ENCODE measurements around the gene ILDR1. TPM values are rescaled to one million over a fixed set of nuclear protein-coding genes. Genes with fewer than 3 reads are reported as not detected.

Gene ILDR1
- total and polyA plus RNA-seq, 2 donors (not counting 3 experiments of a cell fraction or from before 2014, with no cell fraction given): not detected

DNA sequence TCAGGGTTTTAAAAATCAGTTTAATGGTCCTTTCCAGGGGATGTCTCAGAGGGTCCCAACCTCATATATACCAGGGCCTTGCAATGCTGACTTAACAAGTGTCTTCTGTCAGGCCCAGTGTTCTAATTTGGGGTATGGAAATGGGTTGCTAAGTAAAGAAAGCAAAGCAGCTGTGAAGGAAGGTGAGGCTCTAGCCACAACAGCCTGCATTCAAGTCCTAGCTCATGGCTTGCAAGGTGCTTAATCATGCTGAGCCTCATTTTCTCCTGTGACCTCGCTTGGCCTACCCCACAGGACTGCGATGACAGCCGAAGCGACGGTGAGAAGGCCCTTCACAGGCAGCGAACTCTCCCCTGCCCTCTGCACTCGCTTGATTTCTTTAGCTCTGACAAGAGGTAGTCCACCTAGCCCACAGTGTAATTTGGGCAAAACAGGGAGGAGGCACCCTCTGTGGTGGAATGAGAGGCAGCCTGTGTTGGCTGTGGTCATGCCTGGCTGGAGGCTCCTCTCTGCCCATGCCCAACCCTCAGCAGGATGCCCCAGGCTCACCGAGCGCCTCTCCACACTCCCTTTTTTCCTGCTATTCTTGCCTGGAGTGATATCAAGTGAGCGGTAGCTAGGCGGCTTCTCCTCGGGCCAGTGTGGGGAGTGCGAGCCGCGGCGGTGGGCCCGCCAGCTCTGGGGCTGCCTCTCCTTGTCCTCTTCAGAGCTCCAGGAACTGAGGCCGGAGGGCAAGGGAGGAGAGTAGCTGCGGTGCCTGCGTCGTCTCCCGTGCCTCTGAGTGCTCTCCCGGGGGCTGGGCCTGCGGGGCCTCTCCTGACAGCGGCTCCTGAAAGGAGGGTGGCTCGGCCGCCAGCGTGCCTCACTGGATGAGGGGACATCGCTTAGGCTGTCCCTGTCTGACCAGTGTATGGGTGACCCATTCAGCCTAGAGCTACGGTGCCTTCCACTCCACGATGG lies 29.2 kb downstream of the ILDR1 start:
- intact Hi-C loops (cut with micrococcal nuclease): no loop called here
- CTCF ChIA-PET: interaction anchor here (0.9 kb wide), 1 partner anchor 44 kb away, joined by 3 read pairs; no protein-coding TSS in a partner anchor
- no peaks in the 10 kb centered on the region for H3K36me3 ChIP-seq (ENCODE audit: control insufficient read depth in 2 of 2, extremely low read depth in 1 of 2, insufficient read depth in 2 of 2, low read length in 2 of 2)
- H2AFZ ChIP-seq (ENCODE audit: low read depth, low read length): no peak overlapping the region
- H3K9ac ChIP-seq (replicated peaks; ENCODE audit: extremely low read depth, insufficient read depth, low read length): no peak overlapping the region
- peaks cover 32% of the 10 kb centered on the region for H3K4me1 ChIP-seq (ENCODE audit: control insufficient read depth, extremely low read depth, insufficient read depth, low read length)
- no peak overlapping the region for H3K4me2 ChIP-seq (ENCODE audit: insufficient read depth, low read length)
- H3K4me3 ChIP-seq (replicated peaks in 1 of 3; ENCODE audit: insufficient read depth in 1 of 3, low read depth in 1 of 3, low read length in 3 of 3): no peak overlapping the region
- POLR2A ChIA-PET: no interaction called here
- no peak overlapping the region for H3K27ac ChIP-seq (ENCODE audit: insufficient read depth, low read depth, low read length)
- no peak for FAIRE-seq
- BruUV-seq (replicated peaks): no TSS peak
- no peaks in the 10 kb centered on the region for H3K9me1 ChIP-seq (replicated peaks; ENCODE audit: control insufficient read depth, extremely low read depth, insufficient read depth, low read length)
- no peak for TF ChIP-seq POLR2A (IDR thresholded peaks at IDR 0.05; ENCODE audit: low read depth, low read length)
- no peak for TF ChIP-seq MYC (IDR thresholded peaks at IDR 0.05; ENCODE audit: low read depth, low read length)
- TF ChIP-seq, protein P1, sequence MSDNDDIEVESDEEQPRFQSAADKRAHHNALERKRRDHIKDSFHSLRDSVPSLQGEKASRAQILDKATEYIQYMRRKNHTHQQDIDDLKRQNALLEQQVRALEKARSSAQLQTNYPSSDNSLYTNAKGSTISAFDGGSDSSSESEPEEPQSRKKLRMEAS (IDR thresholded peaks at IDR 0.05; ENCODE audit: insufficient read depth, insufficient read length): no peak
- no peak for TF ChIP-seq JUN (IDR thresholded peaks at IDR 0.05; ENCODE audit: borderline replicate concordance, insufficient read depth, insufficient read length, low read depth)
- no peak for TF ChIP-seq POLR2AphosphoS5 (IDR thresholded peaks at IDR 0.05; ENCODE audit: insufficient read depth, low read depth, low read length)
- no peak for TF ChIP-seq FOS (IDR thresholded peaks at IDR 0.05; ENCODE audit: borderline replicate concordance, insufficient read depth, low read length)
- TF ChIP-seq GATA2 (IDR thresholded peaks at IDR 0.05; ENCODE audit: insufficient read depth, insufficient read length, low read depth, low read length): no peak
- TF ChIP-seq, protein P2, sequence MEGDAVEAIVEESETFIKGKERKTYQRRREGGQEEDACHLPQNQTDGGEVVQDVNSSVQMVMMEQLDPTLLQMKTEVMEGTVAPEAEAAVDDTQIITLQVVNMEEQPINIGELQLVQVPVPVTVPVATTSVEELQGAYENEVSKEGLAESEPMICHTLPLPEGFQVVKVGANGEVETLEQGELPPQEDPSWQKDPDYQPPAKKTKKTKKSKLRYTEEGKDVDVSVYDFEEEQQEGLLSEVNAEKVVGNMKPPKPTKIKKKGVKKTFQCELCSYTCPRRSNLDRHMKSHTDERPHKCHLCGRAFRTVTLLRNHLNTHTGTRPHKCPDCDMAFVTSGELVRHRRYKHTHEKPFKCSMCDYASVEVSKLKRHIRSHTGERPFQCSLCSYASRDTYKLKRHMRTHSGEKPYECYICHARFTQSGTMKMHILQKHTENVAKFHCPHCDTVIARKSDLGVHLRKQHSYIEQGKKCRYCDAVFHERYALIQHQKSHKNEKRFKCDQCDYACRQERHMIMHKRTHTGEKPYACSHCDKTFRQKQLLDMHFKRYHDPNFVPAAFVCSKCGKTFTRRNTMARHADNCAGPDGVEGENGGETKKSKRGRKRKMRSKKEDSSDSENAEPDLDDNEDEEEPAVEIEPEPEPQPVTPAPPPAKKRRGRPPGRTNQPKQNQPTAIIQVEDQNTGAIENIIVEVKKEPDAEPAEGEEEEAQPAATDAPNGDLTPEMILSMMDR (IDR thresholded peaks at IDR 0.05; ENCODE audit: extremely low read depth in 1 of 2, insufficient read depth in 1 of 2, low read depth in 1 of 2, low read length in 2 of 2): no peak
- no peak for TF ChIP-seq EZH2 (IDR thresholded peaks at IDR 0.05; ENCODE audit: borderline replicate concordance, low read depth, low read length, severe bottlenecking)
- DNase-seq (ENCODE audit: low read depth, low spot score): no peak
- dilution Hi-C loops (cut with MboI; ENCODE audit: extremely low pct_ligation_motif_present, low sequenced_read_pairs): no loop called here
- no peaks in the 10 kb centered on the region for H3K9me3 ChIP-seq (replicated peaks; ENCODE audit: control insufficient read depth, insufficient read depth, low read length)
- H3K27me3 ChIP-seq (ENCODE audit: control insufficient read depth in 2 of 2, insufficient read depth in 2 of 2, low read length in 2 of 2): peaks cover 0 to 2% of the 10 kb centered on the region in 2 experiments
- H4K20me1 ChIP-seq (replicated peaks; ENCODE audit: control insufficient read depth, extremely low read depth, insufficient read depth, low read length): no peaks in the 10 kb centered on the region
- H3K79me2 ChIP-seq (ENCODE audit: control insufficient read depth, insufficient read depth, low read length): no peaks in the 10 kb centered on the region
